Progenitor cell of endocrine pancreas (in vitro differentiated cells): ENCODE results near the gene CEP44. TPM values are rescaled to one million over a fixed set of nuclear protein-coding genes. Genes with fewer than 3 reads are reported as not detected.

Experiments
- DNase-seq: peaks from one replicate; pipeline ENCODE4 v3.0.0; 2021; ENCODE audit warnings: low spot score; ENCODE audit not compliant: unreplicated experiment
- H3K27ac Mint-ChIP-seq: 2 replicates; pipeline ENCODE4 v1.8.0; 2021; ENCODE audit warnings: mild to moderate bottlenecking, moderate library complexity, mixed read lengths
- H3K27me3 Mint-ChIP-seq: 2 replicates; pipeline ENCODE4 v1.8.0; 2021; ENCODE audit warnings: mixed read lengths
- H3K36me3 Mint-ChIP-seq: 2 replicates; pipeline ENCODE4 v1.8.0; 2022; ENCODE audit warnings: mixed read lengths; ENCODE audit not compliant: insufficient read depth
- H3K4me1 Mint-ChIP-seq: 2 replicates; pipeline ENCODE4 v1.8.0; 2021; ENCODE audit warnings: low read depth, mixed read lengths
- H3K4me3 Mint-ChIP-seq: 2 replicates; pipeline ENCODE4 v1.8.0; 2021; ENCODE audit warnings: low read depth, mild to moderate bottlenecking, moderate library complexity, mixed read lengths
- H3K9me3 Mint-ChIP-seq: 2 replicates; pipeline ENCODE4 v1.8.0; 2021; ENCODE audit warnings: low read depth, mixed read lengths
- CTCF ChIP-seq: fragments of 200-600 bp; sonication (generic); IDR thresholded peaks from one replicate; pipeline ENCODE4 v1.5.0; 2021; ENCODE audit warnings: antibody characterized with exemption, mild to moderate bottlenecking; ENCODE audit not compliant: unreplicated experiment
- total RNA-seq: library from RNA; stranded (reverse); gene quantifications from 2 replicates; pipeline ENCODE4 v1.2.1, GENCODE V29; 2021

Gene CEP44
- total RNA-seq, 1 donor from 2014 or later: 16.1 TPM

DNA sequence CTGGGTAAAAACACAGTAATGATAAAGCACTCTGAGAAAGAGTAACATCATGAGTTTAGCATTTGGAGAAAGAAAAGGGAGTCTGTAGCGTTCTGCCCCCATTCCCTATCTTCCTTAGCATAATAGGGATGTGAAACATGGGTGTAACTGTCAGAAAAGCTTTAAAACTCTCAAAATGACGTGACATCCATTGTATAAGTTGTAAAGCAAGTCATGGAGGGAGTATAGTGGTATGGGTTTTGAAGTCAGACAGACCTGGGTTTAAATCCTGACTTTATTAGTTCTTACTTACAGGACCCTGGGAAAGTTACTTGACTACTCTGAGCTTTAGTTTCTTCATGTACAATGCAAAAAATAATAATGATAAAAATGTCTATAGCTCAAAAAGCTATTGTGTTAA is 17.3 kb upstream of the CEP44 start:
- DNase-seq: no peak
- H3K27ac Mint-ChIP-seq: no peak overlapping the region
- H3K27me3 Mint-ChIP-seq: no peaks in the 10 kb centered on the region
- no peaks in the 10 kb centered on the region for H3K9me3 Mint-ChIP-seq
- TF ChIP-seq CTCF: no peak
- no peaks in the 10 kb centered on the region for H3K36me3 Mint-ChIP-seq
- H3K4me1 Mint-ChIP-seq: no peaks in the 10 kb centered on the region
- no peak overlapping the region for H3K4me3 Mint-ChIP-seq

DNA sequence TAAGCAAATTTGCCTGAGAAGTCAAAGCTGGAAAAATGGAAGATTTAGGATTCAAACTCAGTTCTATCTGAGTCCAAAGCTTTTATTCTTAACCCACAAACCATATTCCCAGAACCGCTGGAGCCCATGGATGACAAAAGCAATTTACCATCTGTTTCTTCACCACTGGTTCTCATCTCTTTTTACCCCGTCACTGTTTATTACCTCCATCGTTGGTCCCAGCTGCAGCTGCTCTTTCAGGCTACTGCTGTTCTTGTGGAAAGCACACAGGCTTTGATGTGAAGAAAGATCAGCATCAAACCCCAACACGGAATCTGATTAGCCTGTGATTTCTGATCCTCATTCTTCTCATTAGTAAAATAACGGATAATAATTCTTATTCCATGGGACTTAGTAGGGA is 9.8 kb upstream of the CEP44 start:
- H3K4me1 Mint-ChIP-seq: no peaks in the 10 kb centered on the region
- H3K9me3 Mint-ChIP-seq: no peaks in the 10 kb centered on the region
- H3K36me3 Mint-ChIP-seq: peaks cover under 1% of the 10 kb centered on the region
- no peak for TF ChIP-seq CTCF
- no peak overlapping the region for H3K4me3 Mint-ChIP-seq
- H3K27me3 Mint-ChIP-seq: no peaks in the 10 kb centered on the region
- H3K27ac Mint-ChIP-seq: peak overlapping the region; percentile 34
- no peak for DNase-seq

DNA sequence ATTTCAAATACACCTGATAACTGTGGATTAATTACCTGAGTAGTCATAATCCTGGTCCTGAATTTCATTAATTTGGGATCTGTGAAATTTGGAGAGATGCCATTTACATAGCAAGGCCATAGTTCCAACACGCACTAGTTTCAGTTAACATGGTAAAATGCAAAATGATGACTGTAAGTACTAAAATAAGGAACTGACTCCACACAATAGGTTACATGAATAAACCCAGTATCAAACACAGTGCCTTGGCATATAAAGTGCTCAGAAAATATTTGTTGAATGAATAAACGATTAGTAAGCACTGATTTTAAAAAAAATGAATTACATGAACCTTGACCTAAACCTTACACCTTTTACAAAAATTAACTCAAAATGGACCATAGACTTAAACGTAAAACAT is 9.3 kb upstream of the CEP44 start:
- Mint-ChIP-seq H3K27ac (no peak overlapping the region), H3K9me3 (peaks cover 5% of the 10 kb centered on the region), H3K4me1 (no peaks in the 10 kb centered on the region), H3K27me3 (no peaks in the 10 kb centered on the region), H3K4me3 (no peak overlapping the region), H3K36me3 (peaks cover 5% of the 10 kb centered on the region)
- DNase-seq: no peak
- TF ChIP-seq CTCF: no peak

- TF ChIP-seq CTCF: no peak
- Mint-ChIP-seq H3K36me3 (peaks cover 6% of the 10 kb centered on the region), H3K27ac (no peak overlapping the region), H3K9me3 (peaks cover 6% of the 10 kb centered on the region), H3K4me1 (no peaks in the 10 kb centered on the region), H3K27me3 (no peaks in the 10 kb centered on the region), H3K4me3 (no peak overlapping the region)
- DNase-seq: no peak
These were observed 8.6 kb upstream of the CEP44 start for GRCh38 chr4:174275101-174275500.

DNA sequence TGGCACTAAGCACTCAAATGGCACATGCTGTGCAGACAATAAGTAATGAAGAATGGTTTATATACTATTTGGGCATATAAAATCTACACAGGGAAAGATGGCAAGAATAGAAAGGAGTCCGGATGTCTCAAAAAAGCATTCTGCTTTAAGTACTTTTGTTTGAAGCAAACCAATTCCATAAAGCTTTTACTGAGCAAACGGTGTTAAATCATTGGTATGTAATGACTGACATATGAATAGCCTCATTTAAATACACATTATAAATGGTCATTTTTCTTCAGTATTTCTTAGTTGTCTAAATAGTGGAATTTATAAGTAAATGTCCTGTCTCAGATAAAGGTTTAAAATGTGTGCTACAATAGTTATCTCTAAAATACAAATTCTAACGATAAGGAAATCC is 6.3 kb upstream of the CEP44 start:
- no peak for DNase-seq
- no peak for TF ChIP-seq CTCF
- peaks cover 6% of the 10 kb centered on the region for H3K9me3 Mint-ChIP-seq
- peaks cover 7% of the 10 kb centered on the region for H3K36me3 Mint-ChIP-seq
- H3K4me1 Mint-ChIP-seq: peaks cover 3% of the 10 kb centered on the region
- H3K27ac Mint-ChIP-seq: no peak overlapping the region
- H3K4me3 Mint-ChIP-seq: no peak overlapping the region
- no peaks in the 10 kb centered on the region for H3K27me3 Mint-ChIP-seq

DNA sequence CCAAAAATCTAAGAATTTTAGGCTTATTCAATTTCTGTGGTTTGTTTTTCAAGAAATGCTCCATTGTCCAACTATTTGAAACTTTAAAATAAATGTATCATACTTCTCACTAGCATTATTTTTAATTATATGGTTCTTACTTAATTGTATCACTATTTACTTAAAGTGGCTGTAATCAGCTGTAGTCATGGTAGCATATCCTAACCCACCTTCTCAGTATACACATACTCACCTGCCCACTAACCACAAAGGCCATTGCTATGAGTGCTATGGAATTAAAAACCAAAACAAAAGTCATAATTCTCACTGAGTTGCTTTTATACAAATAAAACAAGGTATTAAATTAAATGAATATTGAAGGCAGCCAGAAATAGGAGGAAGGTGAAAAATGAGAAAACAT is 5.2 kb upstream of the CEP44 start:
- Mint-ChIP-seq H3K4me3 (no peak overlapping the region), H3K9me3 (peaks cover 6% of the 10 kb centered on the region), H3K36me3 (peaks cover 7% of the 10 kb centered on the region), H3K27me3 (no peaks in the 10 kb centered on the region), H3K4me1 (peaks cover 7% of the 10 kb centered on the region), H3K27ac (no peak overlapping the region)
- no peak for DNase-seq
- TF ChIP-seq CTCF: no peak
